Activated CD8-positive, alpha-beta memory T cell treated with anti-CD3 and anti-CD28 coated beads, Interleukin-2, amount 50 U/mL, for 1 hour (primary cell): ENCODE results near the gene MEIS3.
"Not testable (repeated sequence)": the region's sequence is repeated elsewhere in the genome, so short reads cannot be mapped to it uniquely, and the experiment has no call there.

ENCODE experiments used
- DNase-seq: peaks from one replicate; pipeline ENCODE4 v3.0.0-alpha.2; 2020; ENCODE audit errors: extremely low read depth

Gene MEIS3

DNA sequence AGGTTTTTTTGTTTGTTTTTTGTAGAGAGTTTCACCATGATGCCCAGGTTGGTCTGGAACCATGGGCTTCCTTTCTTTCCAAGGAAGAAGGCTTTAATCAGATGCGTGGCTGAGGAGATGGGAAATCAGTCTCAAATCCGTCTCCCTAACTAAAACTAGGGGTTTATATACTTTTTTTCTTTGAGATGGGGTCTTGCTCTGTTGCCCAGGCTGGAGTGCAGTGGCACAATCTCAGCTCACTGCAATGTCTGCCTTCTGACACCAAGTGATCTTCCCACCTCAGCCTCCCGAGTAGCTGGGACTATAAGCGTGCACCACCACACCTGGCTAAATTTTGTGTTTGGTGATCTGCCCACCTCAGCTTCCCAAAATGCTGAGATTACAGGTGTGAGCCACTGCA lies 34.8 kb downstream of the MEIS3 start:
- DNase-seq = not testable (repeated sequence)

- not testable (repeated sequence) for DNase-seq
Measured at GRCh38 chr19:47383890-47384289, 35.4 kb downstream of the MEIS3 start.

DNA sequence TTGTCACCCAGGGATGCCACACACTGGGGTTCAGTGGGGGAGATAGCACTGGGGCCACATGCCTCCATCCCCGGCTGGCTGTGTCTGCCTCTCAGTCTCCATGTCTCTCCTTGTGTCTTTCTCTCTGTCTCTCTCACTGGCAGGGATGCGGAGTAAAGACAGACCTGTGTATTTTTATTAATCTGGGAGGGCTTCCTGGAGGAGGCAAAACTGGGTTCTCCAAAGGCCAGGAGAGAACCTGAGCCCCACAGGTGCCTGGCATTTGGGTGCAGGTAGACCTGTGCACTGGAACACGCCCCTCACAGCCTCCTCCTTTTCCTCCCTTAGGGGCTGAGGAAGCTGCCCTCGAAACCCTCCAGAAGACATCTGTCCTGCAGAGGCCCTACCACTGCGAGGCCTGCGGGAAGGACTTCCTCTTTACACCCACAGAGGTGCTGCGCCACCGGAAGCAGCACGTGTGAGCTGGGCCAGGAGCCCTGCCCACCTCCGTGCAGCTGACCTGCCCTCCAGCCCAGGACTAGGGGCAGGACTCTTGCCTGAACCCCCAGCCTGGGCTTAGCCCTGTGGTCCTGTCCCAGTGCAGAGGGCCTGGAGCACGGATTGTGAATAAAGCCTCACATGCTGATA lies 37.6 kb downstream of the MEIS3 start:
- no peak for DNase-seq

- DNase-seq = no peak
Measured at GRCh38 chr19:47381121-47381520, 38.2 kb downstream of the MEIS3 start.

DNA sequence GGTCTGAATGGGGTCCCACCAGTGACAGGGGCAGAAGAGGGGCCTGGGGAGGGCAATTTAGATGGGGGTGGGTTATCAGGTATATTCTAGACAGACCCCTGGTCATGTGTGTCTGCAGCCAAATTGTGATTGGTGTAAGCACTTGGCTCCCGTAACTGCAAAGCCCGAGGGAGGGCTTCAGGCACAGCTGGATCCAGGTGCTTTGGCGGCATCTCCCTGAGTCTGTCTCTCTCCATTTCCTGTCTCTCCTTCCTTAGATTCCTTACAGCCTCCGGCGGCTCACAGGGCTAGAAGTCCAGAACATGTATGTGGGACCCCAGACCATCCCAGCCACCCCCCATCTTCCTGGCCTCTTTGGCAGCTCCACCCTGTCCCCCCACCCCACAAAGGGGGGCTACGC lies 38.8 kb downstream of the MEIS3 start:
- no peak for DNase-seq

DNA sequence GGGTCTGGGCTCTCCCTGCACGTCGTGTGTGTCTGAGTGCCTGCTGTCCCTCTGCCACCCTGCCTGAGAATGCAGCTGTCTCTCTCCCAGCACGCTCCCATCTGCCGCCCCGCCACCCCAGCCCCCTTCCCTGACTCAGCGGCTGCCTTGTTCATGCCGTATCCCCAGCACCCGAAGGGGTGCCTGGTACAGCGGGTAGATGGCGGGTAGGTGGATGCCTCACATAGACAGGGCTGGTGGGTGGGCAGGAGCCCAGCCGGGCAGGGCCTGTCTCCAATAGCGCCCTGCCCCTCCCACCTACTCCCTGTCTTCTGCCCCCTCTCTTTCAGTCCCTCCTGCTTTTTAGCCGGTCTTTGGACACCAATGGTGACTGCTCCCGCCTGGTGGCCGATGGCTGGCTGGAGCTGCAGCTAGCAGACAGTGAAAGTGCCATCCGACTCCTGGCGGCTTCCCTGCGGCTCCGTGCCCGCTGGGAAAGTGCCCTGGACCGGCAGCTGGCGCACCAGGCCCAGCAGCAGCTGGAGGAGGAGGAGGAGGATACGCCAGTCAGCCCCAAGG lies 39.9 kb downstream of the MEIS3 start:
- no peak for DNase-seq

- no peak for DNase-seq
Measured at GRCh38 chr19:47378246-47378645, 41.1 kb downstream of the MEIS3 start.

DNA sequence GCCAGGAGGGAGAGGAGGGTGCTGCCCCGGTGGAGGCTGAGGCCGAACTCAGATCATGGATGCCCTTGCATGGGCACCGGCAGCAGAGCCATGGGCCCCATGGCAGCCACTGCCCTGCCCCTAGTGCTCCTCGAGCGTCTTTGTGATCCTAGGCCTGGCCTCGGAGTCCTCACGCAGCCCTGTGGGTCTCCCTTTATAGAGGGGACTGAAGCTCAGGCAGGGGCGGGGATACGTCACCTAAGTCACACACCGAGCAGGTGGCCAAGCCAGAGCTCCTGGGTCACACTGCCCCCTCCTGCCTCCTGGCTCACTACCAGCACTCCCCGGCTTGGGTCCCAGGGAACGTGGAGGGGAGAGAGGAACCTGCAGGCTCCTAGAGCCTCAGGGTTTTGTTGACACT lies 41.5 kb downstream of the MEIS3 start:
- DNase-seq = no peak

- no peak for DNase-seq
Measured at GRCh38 chr19:47377208-47377701, 42.1 kb downstream of the MEIS3 start.

DNA sequence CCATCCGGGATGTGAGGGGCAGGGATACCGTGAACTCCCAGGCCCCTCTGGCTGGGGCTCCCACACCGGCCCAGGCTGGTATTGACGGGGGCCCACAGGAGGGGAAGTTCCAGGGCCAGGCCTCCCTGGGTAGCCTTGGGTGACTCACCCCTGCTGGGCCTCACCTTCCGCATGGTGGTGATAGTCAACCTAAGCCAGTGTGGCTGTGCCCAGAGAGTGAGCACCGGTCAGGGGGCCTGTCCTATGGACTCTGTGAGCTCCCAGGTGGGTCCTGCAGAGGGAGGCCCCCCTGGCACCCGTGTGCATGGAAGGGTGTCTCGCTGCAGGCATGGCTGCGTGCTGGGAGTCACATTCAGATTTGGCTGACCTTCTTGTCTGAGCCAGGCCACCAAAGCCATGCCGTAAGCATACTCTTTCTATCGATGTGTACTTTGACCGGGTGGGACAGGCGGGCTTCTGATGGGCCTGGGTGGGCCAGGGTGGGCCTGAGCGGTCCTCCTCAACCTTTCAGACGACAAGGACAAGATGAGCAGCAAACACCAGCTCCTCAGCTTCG lies 42.7 kb downstream of the MEIS3 start:
- DNase-seq = no peak

GRCh38 chr19:47375694-47376588 lies 43.4 kb downstream of the MEIS3 start:
- no peak for DNase-seq

GRCh38 chr19:47374876-47375693 lies 44.2 kb downstream of the MEIS3 start:
- DNase-seq = no peak

DNA sequence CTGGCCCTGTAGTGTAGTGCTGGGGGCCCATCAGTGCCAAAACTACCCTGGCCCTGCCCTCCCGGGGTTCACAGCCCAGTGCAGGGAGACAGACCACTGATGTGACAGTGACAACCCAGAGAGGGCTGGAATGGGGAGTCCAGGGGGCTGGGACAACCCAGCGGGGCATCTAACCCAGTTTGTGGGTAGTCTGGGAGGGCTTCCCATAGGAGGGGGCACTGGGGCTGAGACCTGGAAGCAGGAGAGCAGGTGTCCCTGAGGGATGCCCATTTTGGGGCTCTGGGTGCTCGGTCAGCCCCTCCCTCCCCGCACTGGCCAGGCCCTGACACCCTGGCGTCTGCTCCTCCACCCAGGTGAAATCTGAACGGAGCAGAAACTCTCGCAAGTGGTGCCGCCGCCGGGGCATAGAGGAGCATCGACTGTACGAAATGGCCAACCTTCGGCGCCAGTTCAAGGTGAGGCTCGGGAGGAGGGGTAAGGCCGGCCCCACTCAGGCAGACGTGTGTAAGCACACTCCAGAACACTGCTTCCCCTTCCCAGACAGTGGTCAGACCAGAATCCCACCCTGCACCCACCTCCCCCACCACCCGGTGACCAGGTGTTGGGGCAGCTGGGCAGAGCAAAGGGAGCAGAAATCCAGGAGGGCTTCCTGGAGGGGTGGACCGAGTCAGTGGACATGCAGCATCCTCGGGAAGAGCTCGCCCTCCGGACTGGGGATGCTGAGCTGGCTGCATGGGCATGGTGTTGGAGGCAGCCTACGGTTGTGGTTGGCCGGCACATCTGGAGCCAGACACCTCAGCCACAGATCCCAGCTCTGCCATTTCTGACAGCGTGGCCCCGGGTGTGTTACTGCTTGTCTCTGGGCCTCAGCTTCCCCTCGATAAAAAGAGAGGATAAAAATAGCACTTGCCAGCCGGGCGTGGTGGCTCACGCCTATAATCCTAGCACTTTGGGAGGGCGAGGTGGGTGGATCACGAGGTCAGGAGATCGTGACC lies 45.8 kb downstream of the MEIS3 start:
- no peak for DNase-seq

DNA sequence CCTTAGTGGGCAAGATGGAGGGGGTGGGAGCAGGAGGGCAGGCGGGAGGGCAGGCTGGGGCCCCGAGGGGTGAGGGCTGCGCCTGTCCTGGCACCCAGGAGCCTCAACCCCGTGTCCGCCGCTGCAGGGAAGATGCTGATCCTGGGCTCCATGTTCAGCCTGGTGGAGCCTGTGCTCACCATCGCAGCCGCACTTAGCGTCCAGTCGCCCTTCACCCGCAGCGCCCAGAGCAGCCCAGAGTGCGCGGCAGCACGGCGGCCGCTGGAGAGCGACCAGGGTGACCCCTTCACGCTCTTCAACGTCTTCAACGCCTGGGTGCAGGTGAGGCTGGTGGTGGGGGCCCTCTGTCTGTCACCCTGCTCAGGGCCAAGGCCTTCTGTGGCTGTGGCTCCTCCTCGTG lies 46.7 kb downstream of the MEIS3 start:
- DNase-seq = no peak

DNA sequence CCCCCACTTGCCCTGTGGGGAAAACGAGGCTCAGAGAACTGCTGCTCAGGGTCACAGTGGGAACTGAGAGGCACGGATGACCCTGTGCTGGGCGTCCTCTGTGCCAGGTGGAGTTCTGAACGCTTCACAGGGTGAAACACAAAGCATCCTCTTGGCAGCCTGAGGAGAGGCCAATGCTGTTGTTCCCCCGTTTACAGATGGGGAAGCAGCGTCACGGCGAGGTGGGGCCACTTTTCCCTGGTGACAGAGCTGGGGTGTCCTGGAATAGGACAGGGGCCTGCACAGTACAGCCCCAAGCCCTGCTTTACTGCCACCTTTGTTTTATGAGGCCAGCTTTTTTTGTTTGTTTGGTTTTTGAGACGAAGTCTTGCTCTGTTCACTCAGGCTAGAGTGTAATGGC lies 48.1 kb downstream of the MEIS3 start:
- no peak for DNase-seq

- DNase-seq = no peak
Measured at GRCh38 chr19:47370045-47370611, 49.2 kb downstream of the MEIS3 start.

DNA sequence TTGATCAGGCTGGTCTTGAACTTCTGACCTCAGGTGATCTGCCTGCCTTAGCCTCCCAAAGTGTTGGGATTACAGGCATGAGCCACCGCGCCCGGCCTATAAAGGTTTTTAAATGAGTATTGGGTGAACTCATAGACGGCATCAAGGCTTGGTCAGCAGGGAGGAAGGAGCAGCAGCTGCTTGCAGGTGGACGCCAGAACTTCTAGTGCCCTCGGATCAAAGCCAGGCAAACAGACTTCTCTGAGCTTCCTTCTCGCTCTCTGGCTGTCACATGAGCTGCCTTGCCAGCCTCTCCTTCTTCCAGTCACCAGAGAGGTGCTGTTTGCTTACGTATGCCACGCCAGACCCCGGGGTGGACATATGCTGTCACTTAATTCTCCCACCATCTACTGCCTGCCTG lies 53.9 kb downstream of the MEIS3 start:
- not testable (repeated sequence) for DNase-seq

- DNase-seq = no peak
Measured at GRCh38 chr19:47363758-47364531, 55.4 kb downstream of the MEIS3 start.

DNA sequence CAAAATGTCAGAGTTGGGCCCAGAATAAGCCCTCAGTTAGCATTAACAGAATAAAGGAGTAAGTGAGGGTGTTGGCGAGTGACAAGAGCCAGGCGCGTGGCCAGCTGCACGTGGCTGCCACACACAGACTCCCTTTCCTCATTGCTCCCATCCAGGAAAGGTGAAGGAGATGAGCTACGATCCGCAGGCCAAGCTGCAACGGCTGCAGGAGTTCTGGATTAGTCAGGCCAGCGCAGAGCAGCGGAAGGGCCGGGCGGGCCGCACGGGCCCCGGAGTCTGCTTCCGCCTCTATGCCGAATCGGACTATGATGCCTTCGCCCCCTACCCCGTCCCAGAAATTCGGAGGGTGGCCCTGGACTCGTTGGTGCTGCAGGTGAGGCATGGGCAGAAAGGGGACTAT lies 57.0 kb downstream of the MEIS3 start:
- no peak for DNase-seq
